GM19324 (cell line): ENCODE measurements around the gene RNF186.
"Not testable (repeated sequence)": the region's sequence is repeated elsewhere in the genome, so short reads cannot be mapped to it uniquely, and the experiment has no call there.

Experiments used
- ATAC-seq: cut with Tn5 transposase; IDR thresholded peaks from one replicate; pipeline ENCODE4 v1.9.1; 2021; ENCODE audit warnings: mild to moderate bottlenecking, moderate library complexity; ENCODE audit not compliant: unreplicated experiment, low FRiP score

Gene RNF186

GRCh38 chr1:19825298-19825697 lies 10.2 kb upstream of the RNF186 start:
- ATAC-seq = no peak

- no peak for ATAC-seq
Observed at GRCh38 chr1:19824541-19824940, 9.5 kb upstream of the RNF186 start.

- ATAC-seq = no peak
Observed at GRCh38 chr1:19824036-19824435, 9.0 kb upstream of the RNF186 start.

GRCh38 chr1:19819701-19820100 lies 4.6 kb upstream of the RNF186 start:
- no peak for ATAC-seq

- ATAC-seq = no peak
Observed at GRCh38 chr1:19818324-19818723, 3.2 kb upstream of the RNF186 start.

GRCh38 chr1:19817160-19817559 lies 2.1 kb upstream of the RNF186 start:
- ATAC-seq = no peak

- not testable (repeated sequence) for ATAC-seq
Observed at GRCh38 chr1:19816737-19817086, 1.6 kb upstream of the RNF186 start.

GRCh38 chr1:19815801-19816736 lies 986 bp upstream of the RNF186 start:
- no peak for ATAC-seq

- no peak for ATAC-seq
Observed at GRCh38 chr1:19814244-19814661, 830 bp downstream of the RNF186 start.

GRCh38 chr1:19813643-19813960 lies 1.5 kb downstream of the RNF186 start:
- ATAC-seq = no peak

GRCh38 chr1:19812875-19813642 lies 2.0 kb downstream of the RNF186 start:
- no peak for ATAC-seq

GRCh38 chr1:19811206-19811851 lies 3.8 kb downstream of the RNF186 start:
- ATAC-seq = no peak

GRCh38 chr1:19809044-19809750 lies 5.9 kb downstream of the RNF186 start:
- no peak for ATAC-seq

GRCh38 chr1:19808351-19808750 lies 6.7 kb downstream of the RNF186 start:
- no peak for ATAC-seq

- no peak for ATAC-seq
Observed at GRCh38 chr1:19804831-19805251, 10.2 kb downstream of the RNF186 start.

- no peak for ATAC-seq
Observed at GRCh38 chr1:19802269-19802668, 12.8 kb downstream of the RNF186 start.

- ATAC-seq = peak; percentile 59
Observed at GRCh38 chr1:19800076-19800804, 14.8 kb downstream of the RNF186 start.

- peak; percentile 70 for ATAC-seq
Observed at GRCh38 chr1:19799230-19800075, 15.6 kb downstream of the RNF186 start, which contains the start of gene TMCO4. Gene TMCO4 (minus strand): TSS chr1:19799916. CDS start chr1:19780758, 19,158 bp downstream.
